ENCODE measurements around the gene CACNA1E. TPM values are rescaled to one million over a fixed set of nuclear protein-coding genes. Genes with fewer than 3 reads are reported as not detected.

The CACNA1E gene
- total RNA-seq, 1 experiment from 2014 or later = 0.46 TPM

GRCh38 chr1:181551249-181551648, 67.9 kb downstream of the CACNA1E start:
- no peaks in the 10 kb centered on the region for H4K20me1 ChIP-seq (ENCODE audit: control insufficient read depth, insufficient read depth, insufficient read length)
- H3K27me3 ChIP-seq (ENCODE audit: insufficient read depth, low read length) = no peaks in the 10 kb centered on the region
- H3K4me1 ChIP-seq (ENCODE audit: insufficient read depth, low read length) = no peaks in the 10 kb centered on the region
- no peaks in the 10 kb centered on the region for H3K79me1 ChIP-seq (ENCODE audit: insufficient read depth, low read depth, low read length, poor library complexity, severe bottlenecking)
- no peak for TF ChIP-seq CTCF (conservative IDR thresholded peaks at IDR 0.05)
- no peaks in the 10 kb centered on the region for H3K36me3 Mint-ChIP-seq (ENCODE audit: insufficient read depth in 1 of 3, low read depth in 3 of 3)
- H3K23me2 ChIP-seq (ENCODE audit: insufficient read length, low read depth, low read length, poor library complexity, severe bottlenecking) = no peaks in the 10 kb centered on the region
- no peak overlapping the region for H4K91ac ChIP-seq (ENCODE audit: insufficient read length, low read depth, low read length)
- no peak overlapping the region for H3K4me2 ChIP-seq (ENCODE audit: insufficient read depth, insufficient read length, low read length)
- H2AK5ac ChIP-seq (ENCODE audit: insufficient read length, low read length) = no peak overlapping the region
- no peak overlapping the region for H3K18ac ChIP-seq (ENCODE audit: insufficient read length, low read depth, low read length)
- H3K27ac Mint-ChIP-seq = no peak overlapping the region
- no peak overlapping the region for H2AFZ ChIP-seq (ENCODE audit: low read length)
- H3K14ac ChIP-seq (ENCODE audit: insufficient read depth, low read length) = no peak overlapping the region
- no peak overlapping the region for H3K4me3 Mint-ChIP-seq
- no peak overlapping the region for H3K23ac ChIP-seq (ENCODE audit: insufficient read length, low read depth, low read length)
- WGBS (ENCODE audit: extremely low coverage, insufficient read length, low lambda C conversion rate) = no CpG with 5 or more reads among the region's 6 CpGs
- H3K9me3 Mint-ChIP-seq = no peaks in the 10 kb centered on the region; a peak in 1 of 5 replicates
- no peaks in the 10 kb centered on the region for H3K9me3 ChIP-seq (ENCODE audit: control insufficient read depth, low read depth, low read length)
- H3K79me2 ChIP-seq (ENCODE audit: insufficient read depth, low read length) = no peaks in the 10 kb centered on the region
- H3T11ph ChIP-seq (ENCODE audit: low read length) = no peak overlapping the region
- no peak overlapping the region for H3K9ac ChIP-seq (ENCODE audit: extremely low read depth, insufficient read length, low read length)
- H3K27me3 Mint-ChIP-seq (ENCODE audit: low read depth) = peaks cover 20% of the 10 kb centered on the region
- H2BK12ac ChIP-seq (ENCODE audit: insufficient read length, low read depth, low read length) = no peak overlapping the region
- H2BK15ac ChIP-seq (ENCODE audit: low read depth, low read length) = no peak overlapping the region
- no peak overlapping the region for H3K4ac ChIP-seq (ENCODE audit: low read depth, low read length)
- H3K27ac ChIP-seq (ENCODE audit: insufficient read length, low read depth, low read length) = no peak overlapping the region
- no peak overlapping the region for H4K8ac ChIP-seq (replicated peaks; ENCODE audit: insufficient read length, low read depth, low read length)
- H3K4me1 Mint-ChIP-seq = peaks cover 8 to 9% of the 10 kb centered on the region in 2 experiments
- DNase-seq = no peak
- H4K5ac ChIP-seq (ENCODE audit: insufficient read length, low read depth, low read length) = no peak overlapping the region
- H2BK20ac ChIP-seq (ENCODE audit: low read depth, low read length, poor library complexity, severe bottlenecking) = no peak overlapping the region
- no peak overlapping the region for H3K56ac ChIP-seq (ENCODE audit: insufficient read length, low read depth, low read length)
- H2BK5ac ChIP-seq (ENCODE audit: insufficient read length, low read length) = no peak overlapping the region
- H2BK120ac ChIP-seq (ENCODE audit: low read depth, low read length, poor library complexity, severe bottlenecking) = no peak overlapping the region
